Muscle layer of colon (tissue), 2 donors: Measurements from ENCODE around the gene AGAP1.

ENCODE experiments used
- H3K27ac ChIP-seq: one replicate; pipeline ENCODE4 v1.7.0; 2013; ENCODE audit warnings: low read depth, mild to moderate bottlenecking, low read length, moderate library complexity
- H3K27me3 ChIP-seq, 2 donors: one replicate each; pipeline ENCODE4 v1.7.0; 2013; ENCODE audit warnings: low read length in 2 of 2, mild to moderate bottlenecking in 2 of 2; ENCODE audit not compliant: insufficient read depth in 2 of 2, control insufficient read depth in 1 of 2
- H3K36me3 ChIP-seq: one replicate; pipeline ENCODE4 v1.7.0; 2013; ENCODE audit warnings: mild to moderate bottlenecking, low read length; ENCODE audit not compliant: insufficient read depth
- H3K4me1 ChIP-seq: one replicate; pipeline ENCODE4 v1.7.0; 2013; ENCODE audit warnings: mild to moderate bottlenecking, low read length; ENCODE audit not compliant: insufficient read depth
- H3K4me3 ChIP-seq, 2 donors: one replicate each; pipeline ENCODE4 v1.7.0; 2013; ENCODE audit warnings: low read length in 2 of 2, low read depth in 1 of 2, mild to moderate bottlenecking in 1 of 2, moderate library complexity in 1 of 2
- H3K9ac ChIP-seq: one replicate; pipeline ENCODE4 v1.7.0; 2013; ENCODE audit warnings: low read length
- H3K9me3 ChIP-seq: one replicate; pipeline ENCODE4 v1.7.0; 2013; ENCODE audit warnings: mild to moderate bottlenecking, low read length
- donor health status: abdominal sarcoma.
- donor health status: Adenocarcinoma of cecum.

AGAP1 gene

DNA sequence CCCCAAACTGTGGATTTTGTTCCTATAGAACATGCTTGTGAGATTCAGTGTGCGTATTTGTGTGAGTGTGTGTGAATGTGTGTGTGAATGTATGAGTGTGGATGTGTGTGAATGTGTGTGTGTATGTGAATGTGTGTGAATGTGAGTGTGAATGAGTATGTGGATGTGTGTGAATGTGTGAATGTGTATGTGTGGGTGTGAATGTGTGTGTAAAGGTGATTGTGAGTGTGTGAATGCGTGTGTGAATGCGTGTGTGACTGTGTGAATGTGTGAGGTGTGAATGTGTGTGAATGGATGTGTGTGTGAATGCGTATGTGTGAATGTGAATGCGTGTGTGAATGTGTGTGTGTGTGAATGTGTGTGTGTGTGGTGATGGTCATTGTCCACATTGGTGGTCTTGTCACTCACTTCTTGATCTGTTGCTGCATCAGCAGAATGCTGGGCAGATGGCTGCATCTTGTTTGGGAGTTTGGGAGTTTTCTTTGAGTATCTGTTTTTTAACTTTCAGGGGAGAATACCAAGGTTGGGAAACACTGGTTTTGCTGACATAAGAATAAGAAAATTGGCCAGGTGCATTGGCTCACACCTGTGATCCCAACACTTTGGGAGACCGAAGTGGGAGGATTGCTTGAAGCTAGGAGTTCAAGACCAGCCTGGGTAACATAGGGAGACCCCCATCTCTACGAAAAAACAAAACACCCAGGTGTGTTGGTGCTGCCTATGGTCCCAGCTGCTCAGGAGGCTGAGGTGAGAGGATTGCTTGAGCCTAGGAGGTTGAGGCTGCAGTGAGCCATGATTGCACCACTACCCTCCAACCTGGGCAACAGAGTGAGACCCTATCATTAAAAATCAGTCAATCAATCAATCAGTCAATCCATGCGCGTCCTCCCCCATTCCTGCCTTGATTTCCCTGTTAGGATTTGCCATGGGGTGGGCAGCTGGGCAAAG lies 18.2 kb downstream of the AGAP1 start:
- no peaks in the 10 kb centered on the region for H3K9me3 ChIP-seq
- H3K27ac ChIP-seq: no peak overlapping the region
- no peak overlapping the region for H3K4me3 ChIP-seq
- H3K9ac ChIP-seq: no peak overlapping the region
- no peaks in the 10 kb centered on the region for H3K36me3 ChIP-seq
- no peaks in the 10 kb centered on the region for H3K27me3 ChIP-seq
- H3K4me1 ChIP-seq: peaks cover 7% of the 10 kb centered on the region

DNA sequence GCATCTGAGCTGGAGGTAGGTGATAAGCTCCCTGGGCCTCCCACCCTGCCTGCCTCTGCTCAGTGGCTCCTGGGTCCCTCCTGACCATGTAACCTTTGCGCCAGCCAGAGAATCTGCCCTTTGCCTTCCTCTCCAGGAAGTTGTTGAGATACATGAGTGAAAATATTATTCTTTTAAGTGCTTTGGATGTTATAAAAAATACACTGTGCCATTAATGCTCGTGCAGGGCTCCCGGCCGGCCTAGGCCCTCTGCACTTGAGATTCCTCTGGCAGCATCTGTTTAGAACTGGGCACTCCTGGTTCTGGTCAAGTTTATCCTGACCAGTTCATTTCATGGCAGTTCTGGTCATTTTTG lies 18.8 kb downstream of the AGAP1 start:
- H3K36me3 ChIP-seq: no peaks in the 10 kb centered on the region
- H3K4me3 ChIP-seq: no peak overlapping the region
- H3K27ac ChIP-seq: no peak overlapping the region
- H3K9me3 ChIP-seq: no peaks in the 10 kb centered on the region
- peaks cover 7% of the 10 kb centered on the region for H3K4me1 ChIP-seq
- H3K27me3 ChIP-seq: no peaks in the 10 kb centered on the region
- H3K9ac ChIP-seq: no peak overlapping the region

DNA sequence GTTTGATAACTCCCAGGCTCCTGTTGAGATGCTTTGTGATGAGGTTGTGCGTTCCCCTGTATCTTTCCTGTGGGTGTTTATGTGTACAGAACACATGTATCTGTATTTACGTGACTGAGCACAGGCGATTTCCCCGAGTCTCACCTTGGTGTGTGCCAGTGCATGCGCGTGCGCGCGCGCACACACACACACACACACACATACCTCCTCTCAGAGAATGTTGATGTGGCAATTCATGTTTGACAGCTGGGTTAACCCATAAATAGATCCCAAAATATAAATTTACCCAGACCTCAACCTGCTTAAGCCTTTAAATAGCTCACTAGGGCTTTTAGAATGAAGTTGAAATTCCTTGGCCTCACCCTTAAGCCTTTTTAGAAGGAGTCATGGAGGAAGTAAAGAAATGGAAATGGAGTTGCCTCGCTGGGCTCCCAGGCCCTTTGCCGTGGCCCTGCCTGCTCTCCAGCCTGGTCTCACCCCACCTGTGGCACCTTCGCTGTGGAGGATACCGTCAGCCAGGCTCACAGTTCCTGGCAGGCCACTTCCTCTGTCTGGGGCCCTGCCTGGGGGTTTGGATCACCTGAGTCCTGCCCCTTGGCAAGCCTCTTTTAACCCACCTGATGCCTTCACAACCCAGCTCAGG lies 20.3 kb downstream of the AGAP1 start:
- H3K4me1 ChIP-seq: peaks cover 14% of the 10 kb centered on the region
- no peaks in the 10 kb centered on the region for H3K36me3 ChIP-seq
- H3K27me3 ChIP-seq: no peaks in the 10 kb centered on the region
- no peak overlapping the region for H3K9ac ChIP-seq
- H3K27ac ChIP-seq: no peak overlapping the region
- H3K4me3 ChIP-seq: no peak overlapping the region
- H3K9me3 ChIP-seq: no peaks in the 10 kb centered on the region

DNA sequence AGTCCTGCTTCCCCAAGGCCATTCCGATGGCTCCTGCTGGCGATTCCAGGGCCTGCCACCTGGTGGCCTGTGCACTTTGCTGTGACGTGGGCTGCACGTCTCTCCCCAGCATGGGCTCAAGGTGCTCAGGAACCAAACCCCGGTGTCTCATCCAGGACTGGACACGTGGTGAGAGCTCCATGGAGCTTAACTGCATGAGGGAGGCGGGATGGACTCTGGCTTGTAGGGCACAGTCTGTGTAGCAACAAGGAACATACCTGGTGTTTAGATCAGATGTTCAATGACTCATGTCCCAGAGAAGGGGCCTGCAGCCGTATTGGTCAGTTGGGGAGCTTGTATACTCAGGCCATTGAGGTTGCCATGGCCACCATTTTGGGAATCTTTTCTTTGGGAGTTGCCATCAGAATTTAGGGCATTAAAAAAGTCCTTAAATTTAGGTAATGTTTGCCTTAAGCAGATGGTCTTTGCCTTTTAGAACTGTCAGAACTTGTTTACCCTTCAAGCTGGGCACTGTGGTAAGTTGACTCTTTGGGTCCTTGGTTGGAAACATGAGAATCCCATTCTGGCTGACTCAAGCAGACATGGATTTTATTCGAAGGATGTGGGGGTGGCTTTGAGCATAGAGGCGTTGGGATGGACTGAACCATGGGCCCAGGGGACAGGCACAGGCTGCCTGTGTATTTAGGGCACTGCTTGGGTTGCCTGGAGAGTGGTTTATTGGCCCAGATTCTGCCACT lies 21.0 kb downstream of the AGAP1 start:
- no peaks in the 10 kb centered on the region for H3K9me3 ChIP-seq
- no peaks in the 10 kb centered on the region for H3K36me3 ChIP-seq
- no peak overlapping the region for H3K27ac ChIP-seq
- H3K9ac ChIP-seq: no peak overlapping the region
- H3K4me3 ChIP-seq: no peak overlapping the region
- H3K4me1 ChIP-seq: peaks cover 14% of the 10 kb centered on the region
- H3K27me3 ChIP-seq: no peaks in the 10 kb centered on the region

DNA sequence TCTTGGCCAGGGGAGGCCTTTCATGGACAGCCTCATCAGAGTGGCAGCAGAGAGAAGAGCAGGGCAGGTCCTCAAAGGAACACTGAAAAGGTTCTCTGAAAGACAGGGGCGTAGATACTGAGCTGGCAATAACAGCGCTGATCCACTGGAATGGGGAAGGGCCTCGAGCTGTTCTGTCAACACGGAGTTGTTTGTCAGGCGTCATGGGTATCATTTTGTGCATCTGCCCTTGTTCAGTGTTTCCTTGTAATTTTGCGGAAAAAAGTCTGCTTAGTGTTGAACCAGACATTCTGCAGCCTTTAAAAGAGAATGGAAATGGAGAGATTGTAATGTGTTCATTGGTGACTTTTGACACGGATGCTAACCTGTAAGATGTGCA lies 21.5 kb downstream of the AGAP1 start:
- no peak overlapping the region for H3K9ac ChIP-seq
- no peak overlapping the region for H3K4me3 ChIP-seq
- peaks cover 14% of the 10 kb centered on the region for H3K4me1 ChIP-seq
- H3K36me3 ChIP-seq: no peaks in the 10 kb centered on the region
- no peaks in the 10 kb centered on the region for H3K9me3 ChIP-seq
- no peaks in the 10 kb centered on the region for H3K27me3 ChIP-seq
- H3K27ac ChIP-seq: no peak overlapping the region

DNA sequence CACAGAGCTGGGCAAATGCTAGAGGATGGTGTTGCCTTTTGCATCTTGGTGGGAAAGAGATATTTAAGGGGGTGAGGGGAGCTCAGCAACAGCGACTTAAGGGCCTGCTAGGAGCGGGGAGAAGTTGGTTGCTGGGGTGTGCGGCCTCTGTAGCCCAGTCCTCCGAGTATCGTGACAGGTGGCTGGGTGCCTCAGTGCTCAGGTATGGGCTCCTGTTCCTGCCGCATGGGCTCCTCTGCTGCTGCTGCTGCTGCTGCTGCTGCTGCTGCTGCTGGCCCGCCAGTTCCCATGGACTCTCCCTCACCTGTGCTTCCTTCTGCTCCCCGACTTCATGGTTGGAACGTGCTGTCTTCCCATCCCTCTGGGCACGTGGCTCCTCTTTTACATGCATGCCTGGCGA lies 22.0 kb downstream of the AGAP1 start:
- no peak overlapping the region for H3K9ac ChIP-seq
- peaks cover 14% of the 10 kb centered on the region for H3K4me1 ChIP-seq
- H3K27me3 ChIP-seq: no peaks in the 10 kb centered on the region
- H3K9me3 ChIP-seq: no peaks in the 10 kb centered on the region
- no peaks in the 10 kb centered on the region for H3K36me3 ChIP-seq
- H3K4me3 ChIP-seq: no peak overlapping the region
- H3K27ac ChIP-seq: no peak overlapping the region

DNA sequence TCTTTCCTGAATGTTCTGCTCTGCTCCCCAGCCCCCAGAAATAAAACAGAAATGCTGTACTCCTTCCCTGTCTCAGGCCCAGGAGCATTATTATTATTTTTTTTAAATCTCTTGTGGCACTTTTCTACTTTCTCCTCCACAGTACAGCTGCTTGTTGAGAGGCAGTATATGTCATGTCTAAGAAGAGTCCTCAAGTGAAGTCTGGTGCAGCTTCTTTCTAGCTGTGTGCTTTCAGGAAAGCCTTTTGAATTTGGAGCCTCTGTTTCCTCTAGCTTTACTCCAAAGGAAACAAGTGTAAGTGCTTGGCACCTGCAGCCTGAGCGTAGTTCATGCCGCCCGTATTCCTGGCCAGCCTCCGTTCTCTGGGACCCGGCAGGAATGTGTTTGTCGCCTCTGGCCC lies 22.4 kb downstream of the AGAP1 start:
- no peaks in the 10 kb centered on the region for H3K36me3 ChIP-seq
- no peak overlapping the region for H3K27ac ChIP-seq
- no peaks in the 10 kb centered on the region for H3K9me3 ChIP-seq
- no peak overlapping the region for H3K4me3 ChIP-seq
- H3K27me3 ChIP-seq: no peaks in the 10 kb centered on the region
- H3K4me1 ChIP-seq: peaks cover 12% of the 10 kb centered on the region
- no peak overlapping the region for H3K9ac ChIP-seq

DNA sequence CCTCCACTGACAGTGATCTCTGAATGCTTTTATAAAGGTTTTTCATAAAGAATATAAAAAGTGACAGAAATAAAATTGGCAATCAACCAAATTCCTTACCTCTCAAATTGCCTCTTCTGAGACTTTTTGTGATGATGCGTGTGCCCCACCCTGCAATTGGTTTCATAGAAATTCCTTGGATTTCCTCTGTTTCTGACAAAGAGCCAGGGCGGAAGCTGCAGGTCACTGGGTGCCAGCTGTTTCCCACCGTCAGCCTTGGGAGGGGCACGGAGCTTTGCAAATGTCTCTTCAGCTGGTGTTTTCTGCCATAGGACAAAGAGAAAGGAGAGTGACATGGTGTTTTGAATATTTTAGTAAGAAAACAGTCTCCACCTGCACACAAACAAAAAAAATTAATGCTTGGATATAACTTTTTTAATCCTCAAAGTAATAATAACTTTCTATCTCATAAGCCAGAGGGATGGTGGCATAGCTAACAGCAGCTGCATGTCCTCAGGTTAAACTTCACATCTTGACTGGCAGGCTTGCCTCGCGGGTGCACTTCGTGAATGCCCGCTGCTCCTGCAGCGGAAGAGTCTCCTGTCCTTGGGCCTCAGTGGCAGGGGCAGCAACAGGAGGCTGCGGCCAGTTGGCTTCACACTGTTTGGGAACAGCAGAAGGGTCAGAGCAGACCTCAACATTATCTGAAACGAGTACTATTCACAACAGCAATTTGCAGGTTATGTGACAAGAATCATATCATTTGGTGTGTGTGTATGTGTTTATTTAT lies 24.7 kb downstream of the AGAP1 start:
- Histone ChIP-seq H3K4me1 (peaks cover 7% of the 10 kb centered on the region), H3K27ac (no peak overlapping the region), H3K4me3 (no peak overlapping the region)

DNA sequence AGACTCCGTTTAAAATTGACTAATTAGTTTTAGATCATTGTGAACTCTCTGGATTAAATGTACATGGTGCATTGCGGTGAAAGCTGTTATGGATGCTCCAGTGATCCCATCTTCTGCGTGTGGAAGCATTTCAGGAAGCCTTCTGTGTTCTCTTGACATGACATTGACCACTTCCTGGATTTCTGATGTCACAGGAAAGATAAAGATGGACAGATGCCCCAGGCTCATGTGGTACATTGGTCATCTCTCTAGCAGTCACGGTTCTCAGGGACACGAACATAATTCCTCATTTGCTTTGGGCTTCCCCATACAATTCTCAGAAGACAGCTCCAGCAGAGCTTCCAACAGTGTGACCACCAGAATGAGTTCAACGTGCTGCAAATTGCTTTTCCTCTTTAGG lies 26.9 kb downstream of the AGAP1 start:
- Histone ChIP-seq H3K27me3 (no peaks in the 10 kb centered on the region), H3K4me1 (peaks cover 7% of the 10 kb centered on the region), H3K36me3 (no peaks in the 10 kb centered on the region), H3K4me3 (no peak overlapping the region), H3K9ac (no peak overlapping the region), H3K9me3 (no peaks in the 10 kb centered on the region), H3K27ac (no peak overlapping the region)

More for the DNA sequence above, 24.7 kb downstream of the AGAP1 start:
- no peaks in the 10 kb centered on the region for H3K9me3 ChIP-seq
- H3K27me3 ChIP-seq: no peaks in the 10 kb centered on the region
- H3K9ac ChIP-seq: no peak overlapping the region
- H3K36me3 ChIP-seq: no peaks in the 10 kb centered on the region

DNA sequence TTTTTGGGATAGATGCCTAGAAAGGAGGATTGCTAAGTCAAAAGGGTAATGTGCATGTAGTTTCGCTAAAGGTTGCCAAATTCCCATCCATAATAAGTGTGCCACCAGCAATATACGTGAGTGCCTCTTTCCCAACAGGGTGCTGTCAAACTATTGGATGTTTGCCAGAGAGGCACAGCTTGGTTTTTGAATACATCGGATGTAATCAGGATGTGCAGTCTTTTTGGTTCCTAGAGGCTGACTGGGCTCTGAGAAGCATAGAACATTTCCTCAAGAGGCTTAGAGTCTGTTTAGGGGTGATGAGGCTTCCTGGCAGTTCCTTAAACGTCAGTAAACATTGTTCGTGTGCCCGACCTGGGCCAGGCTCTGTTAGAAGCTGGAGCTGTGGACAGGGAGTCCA lies 28.0 kb downstream of the AGAP1 start:
- no peaks in the 10 kb centered on the region for H3K9me3 ChIP-seq
- no peak overlapping the region for H3K4me3 ChIP-seq
- H3K36me3 ChIP-seq: no peaks in the 10 kb centered on the region
- no peaks in the 10 kb centered on the region for H3K27me3 ChIP-seq
- peaks cover 7% of the 10 kb centered on the region for H3K4me1 ChIP-seq
- H3K27ac ChIP-seq: no peak overlapping the region
- H3K9ac ChIP-seq: no peak overlapping the region

DNA sequence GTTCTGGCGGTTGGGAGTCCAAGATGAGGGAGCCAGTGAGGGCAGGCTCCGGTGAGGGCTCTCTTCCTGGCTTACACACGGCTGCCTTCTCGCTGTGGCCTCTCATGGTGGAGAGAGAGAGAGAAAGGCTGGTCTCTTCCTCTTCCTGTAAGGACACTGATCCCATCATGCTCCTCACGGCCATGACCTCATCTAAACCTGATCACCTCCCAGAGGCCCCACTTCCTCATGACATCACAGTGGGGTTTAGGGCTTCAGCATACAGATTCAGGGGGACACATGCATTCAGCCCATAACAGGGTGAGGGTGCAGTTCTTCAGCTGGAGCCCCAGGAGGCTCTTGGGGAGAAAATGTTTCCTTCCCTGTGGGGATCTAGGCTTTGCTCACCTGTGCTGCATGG lies 29.2 kb downstream of the AGAP1 start:
- Histone ChIP-seq H3K9ac (no peak overlapping the region), H3K4me3 (no peak overlapping the region), H3K27ac (no peak overlapping the region), H3K4me1 (peaks cover 6% of the 10 kb centered on the region), H3K27me3 (no peaks in the 10 kb centered on the region), H3K9me3 (no peaks in the 10 kb centered on the region), H3K36me3 (no peaks in the 10 kb centered on the region)
